NCI-H226 (cell line): ENCODE results near the gene MYO18B.

Experiments used
- DNase-seq: peaks from one replicate; pipeline ENCODE4 v3.0.0-alpha.2; 2015

The MYO18B gene

GRCh38 chr22:25749420-25750169, 7.6 kb downstream of the MYO18B start:
- no peak for DNase-seq

GRCh38 chr22:25750569-25751173, 8.7 kb downstream of the MYO18B start:
- no peak for DNase-seq

- DNase-seq = no peak
Measured at GRCh38 chr22:25751174-25751581, 9.2 kb downstream of the MYO18B start.

GRCh38 chr22:25752615-25753214, 10.7 kb downstream of the MYO18B start:
- DNase-seq = no peak

- DNase-seq = no peak
Measured at GRCh38 chr22:25753252-25753651, 11.3 kb downstream of the MYO18B start.

GRCh38 chr22:25754527-25755202, 12.7 kb downstream of the MYO18B start:
- DNase-seq = no peak

GRCh38 chr22:25757686-25758085, 15.7 kb downstream of the MYO18B start:
- no peak for DNase-seq

GRCh38 chr22:25758316-25758715, 16.3 kb downstream of the MYO18B start:
- DNase-seq = no peak

GRCh38 chr22:25759825-25760231, 17.8 kb downstream of the MYO18B start:
- DNase-seq = peak; percentile 89

- no peak for DNase-seq
Measured at GRCh38 chr22:25760294-25760693, 18.3 kb downstream of the MYO18B start.

GRCh38 chr22:25760848-25761595, 19.0 kb downstream of the MYO18B start:
- DNase-seq = no peak

GRCh38 chr22:25762147-25762546, 20.2 kb downstream of the MYO18B start:
- peak; percentile 36 for DNase-seq

GRCh38 chr22:25763239-25763777, 21.3 kb downstream of the MYO18B start:
- DNase-seq = no peak

GRCh38 chr22:25764270-25765015, 22.5 kb downstream of the MYO18B start:
- no peak for DNase-seq

- DNase-seq = no peak
Measured at GRCh38 chr22:25765016-25765367, 23.0 kb downstream of the MYO18B start.

- no peak for DNase-seq
Measured at GRCh38 chr22:25765801-25766200, 23.8 kb downstream of the MYO18B start.

GRCh38 chr22:25766418-25766817, 24.4 kb downstream of the MYO18B start:
- DNase-seq = no peak

GRCh38 chr22:25770333-25770732, 28.3 kb downstream of the MYO18B start:
- no peak for DNase-seq

GRCh38 chr22:25772288-25772687, 30.3 kb downstream of the MYO18B start:
- no peak for DNase-seq

- DNase-seq = no peak
Measured at GRCh38 chr22:25774575-25775026, 32.6 kb downstream of the MYO18B start.

GRCh38 chr22:25775531-25775930, 33.5 kb downstream of the MYO18B start:
- DNase-seq = no peak

- DNase-seq = no peak
Measured at GRCh38 chr22:25777411-25777810, 35.4 kb downstream of the MYO18B start.
